Parathyroid adenoma (tissue), 2 donors: ENCODE measurements around the gene CDK11B.

ENCODE experiments used
- H2AFZ ChIP-seq: fragments of 300-600 bp; sonication (generic); one replicate; pipeline ENCODE4 v1.7.0; 2017; ENCODE audit warnings: antibody characterized with exemption, mild to moderate bottlenecking
- H3K27ac ChIP-seq: fragments of 300-600 bp; sonication (generic); one replicate; pipeline ENCODE4 v1.7.0; 2017
- H3K27me3 ChIP-seq: fragments of 300-600 bp; sonication (generic); one replicate; pipeline ENCODE4 v1.7.0; 2017; ENCODE audit warnings: low read length; ENCODE audit not compliant: control insufficient read depth, insufficient read depth
- H3K36me3 ChIP-seq: fragments of 300-600 bp; sonication (generic); one replicate; pipeline ENCODE4 v1.7.0; 2017; ENCODE audit warnings: low read length; ENCODE audit not compliant: control insufficient read depth, insufficient read depth
- H3K4me1 ChIP-seq: fragments of 300-600 bp; sonication (generic); one replicate; pipeline ENCODE4 v1.7.0; 2017; ENCODE audit warnings: control low read depth
- H3K4me2 ChIP-seq: fragments of 300-600 bp; sonication (generic); one replicate; pipeline ENCODE4 v1.7.0; 2017; ENCODE audit warnings: low read length
- H3K4me3 ChIP-seq: fragments of 300-600 bp; sonication (generic); one replicate; pipeline ENCODE4 v1.7.0; 2017; ENCODE audit warnings: low read depth, low read length
- H3K79me2 ChIP-seq: fragments of 300-600 bp; sonication (generic); one replicate; pipeline ENCODE4 v1.7.0; 2017; ENCODE audit warnings: control low read depth
- H3K9ac ChIP-seq: fragments of 300-600 bp; sonication (generic); one replicate; pipeline ENCODE4 v1.7.0; 2017; ENCODE audit warnings: mild to moderate bottlenecking
- H3K9me3 ChIP-seq: fragments of 300-600 bp; sonication (generic); one replicate; pipeline ENCODE4 v1.7.0; 2017; ENCODE audit warnings: low read length; ENCODE audit not compliant: control insufficient read depth
- CTCF ChIP-seq: fragments of 300-600 bp; sonication (generic); IDR thresholded peaks from one replicate; pipeline ENCODE4 v1.7.0; 2017; ENCODE audit warnings: antibody characterized with exemption, mild to moderate bottlenecking
- donor health status: primary hyperparathyroidism.

The CDK11B gene

GRCh38 chr1:1631782-1632420 is 26.9 kb downstream of the CDK11B start, which contains the start of gene MMP23B:
Gene MMP23B (plus strand): TSS chr1:1632173. CDS start chr1:1632219, 46 bp downstream.
- TF ChIP-seq CTCF: no peak
- H3K4me2 ChIP-seq: no peak within 1 kb of the TSS
- H3K36me3 ChIP-seq: no peaks in the 10 kb centered on the region
- H3K4me3 ChIP-seq: no peak within 1 kb of the TSS
- H3K9me3 ChIP-seq: no peaks in the 10 kb centered on the region
- no peaks in the 10 kb centered on the region for H3K4me1 ChIP-seq
- no peak within 1 kb of the TSS for H3K9ac ChIP-seq
- no peaks in the 10 kb centered on the region for H3K27me3 ChIP-seq
- H3K79me2 ChIP-seq: no peaks in the 10 kb centered on the region
- no peak within 1 kb of the TSS for H2AFZ ChIP-seq
- H3K27ac ChIP-seq: no peak within 1 kb of the TSS

- Histone ChIP-seq H3K4me2 (no peak overlapping the region), H3K79me2 (no peaks in the 10 kb centered on the region), H3K4me1 (no peaks in the 10 kb centered on the region), H3K9me3 (no peaks in the 10 kb centered on the region), H3K4me3 (no peak overlapping the region), H2AFZ (no peak overlapping the region), H3K9ac (no peak overlapping the region), H3K27me3 (no peaks in the 10 kb centered on the region), H3K27ac (no peak overlapping the region), H3K36me3 (no peaks in the 10 kb centered on the region)
- no peak for TF ChIP-seq CTCF
Observed at GRCh38 chr1:1630965-1631781, 27.6 kb downstream of the CDK11B start.

- no peak overlapping the region for H2AFZ ChIP-seq
- H3K27me3 ChIP-seq: no peaks in the 10 kb centered on the region
- H3K27ac ChIP-seq: no peak overlapping the region
- peak overlapping the region; percentile 16 for H3K4me3 ChIP-seq
- H3K4me2 ChIP-seq: no peak overlapping the region
- H3K9me3 ChIP-seq: no peaks in the 10 kb centered on the region
- TF ChIP-seq CTCF: no peak
- no peaks in the 10 kb centered on the region for H3K4me1 ChIP-seq
- no peak overlapping the region for H3K9ac ChIP-seq
- no peaks in the 10 kb centered on the region for H3K36me3 ChIP-seq
- no peaks in the 10 kb centered on the region for H3K79me2 ChIP-seq
Observed at GRCh38 chr1:1630191-1630964, 28.4 kb downstream of the CDK11B start.

GRCh38 chr1:1629430-1630190 is 29.2 kb downstream of the CDK11B start:
- no peaks in the 10 kb centered on the region for H3K79me2 ChIP-seq
- no peaks in the 10 kb centered on the region for H3K9me3 ChIP-seq
- no peak overlapping the region for H2AFZ ChIP-seq
- no peak overlapping the region for H3K27ac ChIP-seq
- no peaks in the 10 kb centered on the region for H3K4me1 ChIP-seq
- TF ChIP-seq CTCF: no peak
- H3K4me3 ChIP-seq: no peak overlapping the region
- H3K36me3 ChIP-seq: no peaks in the 10 kb centered on the region
- H3K27me3 ChIP-seq: no peaks in the 10 kb centered on the region
- no peak overlapping the region for H3K4me2 ChIP-seq
- H3K9ac ChIP-seq: no peak overlapping the region
